ENCODE data around the gene LIX1. TPM values are rescaled to one million over a fixed set of nuclear protein-coding genes. Genes with fewer than 3 reads are reported as not detected.

LIX1 gene
- polyA plus RNA-seq, 1 donor from 2014 or later: 1.9 TPM

GRCh38 chr5:97183930-97184213, 41.5 kb upstream of the LIX1 start:
- Histone ChIP-seq H3K36me3 (ENCODE audit: insufficient read depth, low read length) (no peaks in the 10 kb centered on the region), H3K27ac (ENCODE audit: low read length) (peak overlapping the region; percentile 83), H3K9me3 (ENCODE audit: low read length) (no peaks in the 10 kb centered on the region), H2AFZ (ENCODE audit: low read depth, low read length) (peak overlapping the region; percentile 63), H3K27me3 (ENCODE audit: insufficient read depth, low read depth, low read length) (no peaks in the 10 kb centered on the region), H3K4me2 (ENCODE audit: low read length) (peak overlapping the region; percentile 46), H3K4me3 (ENCODE audit: low read length) (peak overlapping the region; percentile 83), H3K79me2 (replicated peaks; ENCODE audit: insufficient read depth, low read length) (peaks cover 17% of the 10 kb centered on the region), H3F3A (ENCODE audit: insufficient read depth, low read length, poor library complexity, severe bottlenecking) (no peaks in the 10 kb centered on the region), H3K9me2 (ENCODE audit: insufficient read depth, low read length) (no peaks in the 10 kb centered on the region), H4K20me1 (ENCODE audit: insufficient read depth) (no peaks in the 10 kb centered on the region), H3K9ac (ENCODE audit: low read length) (peak overlapping the region; percentile 65)
- no peak for TF ChIP-seq MXI1 (conservative IDR thresholded peaks at IDR 0.05; ENCODE audit: poor library complexity, severe bottlenecking)
- TF ChIP-seq EP300 (conservative IDR thresholded peaks at IDR 0.05; ENCODE audit: poor library complexity, severe bottlenecking): no peak
- TF ChIP-seq TAF1 (IDR thresholded peaks at IDR 0.05; ENCODE audit: low read depth): peak; percentile 64
- no peak for TF ChIP-seq SMC3 (conservative IDR thresholded peaks at IDR 0.05; ENCODE audit: poor library complexity)

GRCh38 chr5:97183100-97183929, 40.9 kb upstream of the LIX1 start, which contains the start of gene RIOK2:
Gene RIOK2, minus strand, starts transcription at chr5:97183247. Its CDS starts 56 bp downstream, at chr5:97183191.
- H3K27me3 ChIP-seq (ENCODE audit: insufficient read depth, low read depth, low read length): no peaks in the 10 kb centered on the region
- peak within 1 kb of the TSS; percentile 83 for H3K27ac ChIP-seq (ENCODE audit: low read length)
- peak within 1 kb of the TSS; percentile 83 for H3K4me3 ChIP-seq (ENCODE audit: low read length)
- H3K36me3 ChIP-seq (ENCODE audit: insufficient read depth, low read length): no peaks in the 10 kb centered on the region
- H3K79me2 ChIP-seq (replicated peaks; ENCODE audit: insufficient read depth, low read length): peaks cover 17% of the 10 kb centered on the region
- H2AFZ ChIP-seq (ENCODE audit: low read depth, low read length): peak within 1 kb of the TSS; percentile 63
- peak within 1 kb of the TSS; percentile 65 for H3K9ac ChIP-seq (ENCODE audit: low read length)
- no peaks in the 10 kb centered on the region for H3F3A ChIP-seq (ENCODE audit: insufficient read depth, low read length, poor library complexity, severe bottlenecking)
- no peaks in the 10 kb centered on the region for H4K20me1 ChIP-seq (ENCODE audit: insufficient read depth)
- H3K4me2 ChIP-seq (ENCODE audit: low read length): peak within 1 kb of the TSS; percentile 94
- H3K9me2 ChIP-seq (ENCODE audit: insufficient read depth, low read length): no peaks in the 10 kb centered on the region
- no peaks in the 10 kb centered on the region for H3K9me3 ChIP-seq (ENCODE audit: low read length)
- peak; percentile 51 for TF ChIP-seq EP300 (conservative IDR thresholded peaks at IDR 0.05; ENCODE audit: poor library complexity, severe bottlenecking)
- no peak for TF ChIP-seq EZH2 (IDR thresholded peaks at IDR 0.05; ENCODE audit: borderline replicate concordance, insufficient read depth, low read length, poor library complexity, severe bottlenecking)
- TF ChIP-seq CTCF (IDR thresholded peaks at IDR 0.05; ENCODE audit: poor library complexity, severe bottlenecking): peak; percentile 31
- peak; percentile 61 for TF ChIP-seq POLR2AphosphoS5 (IDR thresholded peaks at IDR 0.05)
- TF ChIP-seq SMC3 (conservative IDR thresholded peaks at IDR 0.05; ENCODE audit: poor library complexity): peak; percentile 62
- peak; percentile 59 for TF ChIP-seq RAD21 (conservative IDR thresholded peaks at IDR 0.05)
- TF ChIP-seq REST (IDR thresholded peaks at IDR 0.05; ENCODE audit: borderline replicate concordance): no peak
- TF ChIP-seq TAF1 (IDR thresholded peaks at IDR 0.05; ENCODE audit: low read depth): no peak
- peak; percentile 92 for TF ChIP-seq MXI1 (conservative IDR thresholded peaks at IDR 0.05; ENCODE audit: poor library complexity, severe bottlenecking)

Data from neural cell (in vitro differentiated cells).